PC-3 (cell line): ENCODE results near the gene UAP1. TPM values are rescaled to one million over a fixed set of nuclear protein-coding genes. Genes with fewer than 3 reads are reported as not detected.

Source experiments
- ATAC-seq: fragments of 200-7000 bp; cut with Tn5 transposase; 2 replicates; pipeline ENCODE4 v1.9.1; 2020; ENCODE audit warnings: mild to moderate bottlenecking, moderate library complexity
- BruUV-seq: library from RNA; stranded (reverse); fragments of 400-500 nt; replicated peaks from 2 replicates; lab custom pipeline; 2021; lab: Mats Ljungman, UMichigan
- CTCF ChIA-PET: fragments of 300-600 bp; sonication (Branson Sonifier 250); formaldehyde crosslinking; loops from one replicate; lab custom pipeline; 2022; ENCODE audit warnings: antibody characterized with exemption; lab: Charles Lee
- POLR2A ChIA-PET: fragments of 300-600 bp; sonication (Branson Sonifier 250); formaldehyde crosslinking; loops from one replicate; lab custom pipeline; 2022; ENCODE audit warnings: antibody characterized with exemption; ENCODE audit not compliant: unreplicated experiment; lab: Charles Lee
- DNase-seq: peaks from one replicate; pipeline ENCODE4 v3.0.0-alpha.2; 2015
- H2AFZ ChIP-seq: fragments of 300-600 bp; sonication (generic); 2 replicates; pipeline ENCODE4 v1.6.0; 2016; ENCODE audit warnings: antibody characterized with exemption, low read length
- H3F3A ChIP-seq: fragments of 300-600 bp; sonication (generic); one replicate; pipeline ENCODE4 v1.6.0; 2017; ENCODE audit warnings: antibody characterized with exemption, low read length, control low read depth, mild to moderate bottlenecking; ENCODE audit not compliant: unreplicated experiment
- H3K27ac ChIP-seq: fragments of 300-600 bp; sonication (generic); 2 replicates; pipeline ENCODE4 v1.5.1; 2016; ENCODE audit warnings: mild to moderate bottlenecking, low read length
- H3K27me3 ChIP-seq: fragments of 300-600 bp; sonication (generic); 2 replicates; pipeline ENCODE4 v1.6.1; 2016; ENCODE audit warnings: low read length, mixed read lengths
- H3K36me3 ChIP-seq: fragments of 300-600 bp; sonication (generic); 2 replicates; pipeline ENCODE4 v1.6.1; 2016; ENCODE audit warnings: low read depth, mixed run types, low read length, mixed read lengths
- H3K4me1 ChIP-seq: fragments of 300-600 bp; sonication (generic); 2 replicates; pipeline ENCODE4 v1.5.1; 2016; ENCODE audit warnings: low read length; ENCODE audit not compliant: insufficient read depth
- H3K4me2 ChIP-seq: fragments of 300-600 bp; sonication (generic); 2 replicates; pipeline ENCODE4 v1.6.0; 2016; ENCODE audit warnings: low read length
- H3K4me3 ChIP-seq: fragments of 300-600 bp; sonication (generic); 2 replicates; pipeline ENCODE4 v1.5.1; 2016; ENCODE audit warnings: mild to moderate bottlenecking, low read length, mixed read lengths
- H3K79me2 ChIP-seq: fragments of 300-600 bp; sonication (generic); 2 replicates; pipeline ENCODE4 v1.6.1; 2017; ENCODE audit warnings: low read length, mixed read lengths
- H3K9ac ChIP-seq: fragments of 300-600 bp; sonication (generic); 2 replicates; pipeline ENCODE4 v1.6.0; 2016; ENCODE audit warnings: mild to moderate bottlenecking, low read length
- H3K9me2 ChIP-seq: fragments of 300-600 bp; sonication (generic); replicated peaks from 2 replicates; pipeline ENCODE4 v1.6.1; 2016; ENCODE audit warnings: mixed run types, low read length, mixed read lengths
- H3K9me3 ChIP-seq: fragments of 300-600 bp; sonication (generic); 2 replicates; pipeline ENCODE4 v1.6.1; 2016; ENCODE audit warnings: low read length, mixed read lengths
- H4K20me1 ChIP-seq: fragments of 300-600 bp; sonication (generic); 2 replicates; pipeline ENCODE4 v1.6.1; 2016; ENCODE audit warnings: low read length, mixed read lengths
- EZH2 ChIP-seq: fragments of 300-600 bp; sonication (generic); IDR thresholded peaks from one replicate; pipeline ENCODE4 v1.6.1; 2017; ENCODE audit warnings: antibody characterized with exemption, mild to moderate bottlenecking, low read length; ENCODE audit not compliant: unreplicated experiment
- EZH2phosphoT487 ChIP-seq: fragments of 300-600 bp; sonication (generic); IDR thresholded peaks from 2 replicates; pipeline ENCODE4 v1.6.1; 2018; ENCODE audit warnings: mild to moderate bottlenecking, antibody characterized with exemption, low read length, borderline replicate concordance
- intact Hi-C: fragments of 100-400 bp; cut with micrococcal nuclease; formaldehyde crosslinking; loops from 2 replicates; pipeline ENCODE4 v1.9.0; 2023
- total RNA-seq: library from RNA; depleted of rRNA; stranded (reverse); fragments of >200 nt; gene quantifications from 2 replicates; pipeline ENCODE4 v1.2.3, GENCODE V29; 2014
- TF ChIP-seq, protein P1 (sequence below): fragments of 300-600 bp; sonication (generic); conservative IDR thresholded peaks from 2 replicates; pipeline ENCODE4 v1.5.1; 2017; ENCODE audit warnings: antibody characterized with exemption, low read depth, mild to moderate bottlenecking, low read length

UAP1 gene
- total RNA-seq, 1 experiment from 2014 or later: 118 TPM

DNA sequence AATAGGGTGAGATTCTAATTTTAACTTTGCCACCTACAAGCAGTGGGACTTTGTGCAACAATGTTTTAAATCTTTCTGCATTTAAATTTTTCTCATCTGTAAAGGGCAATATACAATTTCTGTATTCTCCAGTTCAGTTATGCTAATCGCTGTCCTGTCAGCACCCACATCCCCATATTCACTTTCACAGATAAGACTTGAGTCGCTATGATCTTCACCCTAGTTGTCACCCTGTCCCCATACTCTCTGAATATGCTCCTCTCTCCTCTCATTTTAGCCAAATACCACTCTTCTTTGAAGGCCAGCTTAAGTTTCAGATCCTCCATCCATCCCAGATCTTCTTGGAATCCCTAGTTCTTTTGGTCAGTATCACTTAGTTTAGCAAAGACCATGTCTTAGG lies 79.6 kb downstream of the UAP1 start:
- Histone ChIP-seq H3F3A (no peaks in the 10 kb centered on the region), H3K4me1 (no peaks in the 10 kb centered on the region), H3K36me3 (no peaks in the 10 kb centered on the region), H3K79me2 (no peaks in the 10 kb centered on the region), H3K9me2 (no peaks in the 10 kb centered on the region), H3K4me3 (no peak overlapping the region), H3K9ac (no peak overlapping the region), H2AFZ (no peak overlapping the region), H3K9me3 (no peaks in the 10 kb centered on the region), H3K27me3 (no peaks in the 10 kb centered on the region), H4K20me1 (no peaks in the 10 kb centered on the region), H3K27ac (no peak overlapping the region), H3K4me2 (no peak overlapping the region)
- intact Hi-C loops: no loop called here
- DNase-seq: no peak
- no peak for ATAC-seq
- TF ChIP-seq EZH2phosphoT487 (no peak), EZH2 (no peak)
- TF ChIP-seq, protein P1, sequence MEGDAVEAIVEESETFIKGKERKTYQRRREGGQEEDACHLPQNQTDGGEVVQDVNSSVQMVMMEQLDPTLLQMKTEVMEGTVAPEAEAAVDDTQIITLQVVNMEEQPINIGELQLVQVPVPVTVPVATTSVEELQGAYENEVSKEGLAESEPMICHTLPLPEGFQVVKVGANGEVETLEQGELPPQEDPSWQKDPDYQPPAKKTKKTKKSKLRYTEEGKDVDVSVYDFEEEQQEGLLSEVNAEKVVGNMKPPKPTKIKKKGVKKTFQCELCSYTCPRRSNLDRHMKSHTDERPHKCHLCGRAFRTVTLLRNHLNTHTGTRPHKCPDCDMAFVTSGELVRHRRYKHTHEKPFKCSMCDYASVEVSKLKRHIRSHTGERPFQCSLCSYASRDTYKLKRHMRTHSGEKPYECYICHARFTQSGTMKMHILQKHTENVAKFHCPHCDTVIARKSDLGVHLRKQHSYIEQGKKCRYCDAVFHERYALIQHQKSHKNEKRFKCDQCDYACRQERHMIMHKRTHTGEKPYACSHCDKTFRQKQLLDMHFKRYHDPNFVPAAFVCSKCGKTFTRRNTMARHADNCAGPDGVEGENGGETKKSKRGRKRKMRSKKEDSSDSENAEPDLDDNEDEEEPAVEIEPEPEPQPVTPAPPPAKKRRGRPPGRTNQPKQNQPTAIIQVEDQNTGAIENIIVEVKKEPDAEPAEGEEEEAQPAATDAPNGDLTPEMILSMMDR: no peak
- BruUV-seq: no TSS peak
- ChIA-PET POLR2A (no interaction called here), CTCF (no interaction called here)

DNA sequence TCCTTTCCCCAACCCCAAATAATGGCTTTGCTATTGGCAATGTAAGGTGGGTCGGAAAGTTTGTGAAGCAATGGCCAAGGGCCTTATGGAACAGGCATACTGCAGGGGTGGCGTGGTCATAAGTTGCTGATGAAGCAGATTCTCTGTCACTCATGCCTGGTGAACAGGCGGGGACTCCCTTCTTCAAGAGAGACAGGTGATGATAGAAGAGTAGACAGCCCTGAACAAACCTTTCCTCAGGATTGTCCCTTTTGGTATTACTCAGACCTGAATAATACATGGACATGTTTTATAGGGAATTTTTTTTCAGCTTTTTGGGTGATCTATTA lies 83.4 kb downstream of the UAP1 start:
- ATAC-seq: no peak
- TF ChIP-seq EZH2phosphoT487 (no peak), EZH2 (no peak)
- TF ChIP-seq, protein P1: no peak
- Histone ChIP-seq H3K36me3 (no peaks in the 10 kb centered on the region), H3F3A (no peaks in the 10 kb centered on the region), H3K4me3 (no peak overlapping the region), H3K27ac (no peak overlapping the region), H3K9me2 (no peaks in the 10 kb centered on the region), H3K4me1 (no peaks in the 10 kb centered on the region), H3K27me3 (no peaks in the 10 kb centered on the region), H3K4me2 (no peak overlapping the region), H2AFZ (no peak overlapping the region), H4K20me1 (no peaks in the 10 kb centered on the region), H3K9ac (no peak overlapping the region), H3K9me3 (no peaks in the 10 kb centered on the region), H3K79me2 (no peaks in the 10 kb centered on the region)
- BruUV-seq: no TSS peak
- ChIA-PET POLR2A (no interaction called here), CTCF (no interaction called here)
- DNase-seq: no peak
- intact Hi-C loops: no loop called here

DNA sequence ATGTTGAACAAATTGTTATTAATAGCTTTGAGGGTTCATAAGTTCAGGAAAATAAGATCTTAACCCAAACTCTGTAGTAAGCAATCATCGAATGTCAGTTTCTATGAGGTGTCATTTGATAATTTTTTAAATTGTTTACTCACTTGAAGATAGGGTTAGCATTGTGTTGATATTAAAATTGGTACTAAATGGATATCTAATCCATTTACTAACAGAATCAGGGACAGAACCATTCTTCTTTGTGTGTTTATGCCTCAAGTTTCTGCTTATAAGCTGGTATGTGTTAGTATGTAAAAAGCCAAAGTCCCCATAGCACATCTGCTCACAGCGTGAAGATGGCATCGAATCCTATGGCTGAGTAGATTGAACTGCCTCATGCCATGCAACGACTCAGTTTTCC lies 84.1 kb downstream of the UAP1 start:
- no peak overlapping the region for H3K9ac ChIP-seq
- CTCF ChIA-PET: no interaction called here

More for the DNA sequence above, 84.1 kb downstream of the UAP1 start:
- BruUV-seq: no TSS peak
- Histone ChIP-seq H3F3A (no peaks in the 10 kb centered on the region), H3K9me2 (no peaks in the 10 kb centered on the region), H3K4me2 (no peak overlapping the region), H2AFZ (no peak overlapping the region), H4K20me1 (no peaks in the 10 kb centered on the region), H3K36me3 (no peaks in the 10 kb centered on the region), H3K4me1 (no peaks in the 10 kb centered on the region), H3K79me2 (no peaks in the 10 kb centered on the region), H3K9me3 (no peaks in the 10 kb centered on the region), H3K4me3 (no peak overlapping the region), H3K27ac (no peak overlapping the region), H3K27me3 (no peaks in the 10 kb centered on the region)
- ATAC-seq (no peak), DNase-seq (no peak)
- POLR2A ChIA-PET: no interaction called here
- TF ChIP-seq EZH2 (no peak), EZH2phosphoT487 (no peak)
- intact Hi-C loops: no loop called here
